Measurements from ENCODE around the gene C6orf15.

The C6orf15 gene

DNA sequence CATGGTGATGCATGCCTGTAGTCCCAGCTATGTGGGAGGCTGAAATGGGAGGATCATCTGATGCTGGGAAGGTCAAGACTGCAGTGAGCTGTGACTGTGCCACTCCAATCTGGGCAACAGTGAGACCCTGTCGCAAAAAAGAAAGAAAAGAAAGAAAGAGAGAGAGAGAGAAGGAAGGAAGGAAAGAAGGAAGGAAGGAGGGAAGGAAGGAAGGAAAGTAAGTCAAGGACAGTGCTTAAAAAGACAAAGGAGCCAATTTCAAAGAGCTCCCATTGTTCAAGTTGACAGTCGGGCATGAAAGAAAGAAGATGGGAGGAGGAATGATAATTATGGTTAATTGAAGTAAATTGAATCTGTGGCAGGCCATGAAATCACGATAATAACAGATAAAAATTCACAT, 16.2 kb downstream of the C6orf15 start:
- no peak for DNase-seq (ENCODE audit: extremely low read depth, insufficient read length)
- no peak for TF ChIP-seq CTCF (IDR thresholded peaks at IDR 0.05; ENCODE audit: insufficient read depth, low read length, poor library complexity, severe bottlenecking)
- H3K27me3 ChIP-seq (replicated peaks; ENCODE audit: control insufficient read depth, insufficient read depth, low read length), result no peaks in the 10 kb centered on the region; the same call in none of the 2 replicates
- H3K4me3 ChIP-seq (replicated peaks; ENCODE audit: low read depth, low read length), result no peak overlapping the region
- no peaks in the 10 kb centered on the region for H3K36me3 ChIP-seq (ENCODE audit: control insufficient read depth, insufficient read depth, low read length)

- DNase-seq (ENCODE audit: extremely low read depth, insufficient read length), result no peak
- no peak for TF ChIP-seq CTCF (IDR thresholded peaks at IDR 0.05; ENCODE audit: insufficient read depth, low read length, poor library complexity, severe bottlenecking)
- H3K4me3 ChIP-seq (replicated peaks; ENCODE audit: low read depth, low read length), result no peak overlapping the region
- no peaks in the 10 kb centered on the region for H3K36me3 ChIP-seq (ENCODE audit: control insufficient read depth, insufficient read depth, low read length)
- no peaks in the 10 kb centered on the region; the same call in none of the 2 replicates for H3K27me3 ChIP-seq (replicated peaks; ENCODE audit: control insufficient read depth, insufficient read depth, low read length)
These were observed 17.9 kb downstream of the C6orf15 start for GRCh38 chr6:31094389-31094881.

- no peak for DNase-seq (ENCODE audit: extremely low read depth, insufficient read length)
These were observed 19.4 kb downstream of the C6orf15 start for GRCh38 chr6:31092769-31093505.

DNA sequence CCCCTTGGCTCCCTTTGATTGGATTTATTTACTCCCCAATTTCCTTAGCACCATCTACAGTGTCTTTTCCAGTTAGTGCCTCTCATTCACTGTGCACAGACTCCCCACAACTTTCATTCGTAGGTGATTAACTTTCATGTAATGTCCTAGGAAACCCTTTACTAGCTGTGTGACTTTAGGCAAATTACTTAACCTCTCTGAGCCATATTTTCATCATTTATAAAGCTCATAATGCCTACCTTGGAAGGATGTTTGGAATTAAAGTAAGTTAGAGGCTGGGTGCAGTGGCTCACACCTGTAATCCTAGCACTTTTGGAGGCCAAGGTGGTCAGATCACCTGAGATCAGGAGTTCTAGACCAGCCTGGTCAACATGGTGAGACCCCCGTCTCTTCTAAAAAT, 20.1 kb downstream of the C6orf15 start:
- H3K36me3 ChIP-seq (ENCODE audit: control insufficient read depth, insufficient read depth, low read length), result no peaks in the 10 kb centered on the region
- H3K27me3 ChIP-seq (replicated peaks; ENCODE audit: control insufficient read depth, insufficient read depth, low read length), result no peaks in the 10 kb centered on the region; the same call in none of the 2 replicates
- DNase-seq (ENCODE audit: extremely low read depth, insufficient read length), result no peak
- H3K4me3 ChIP-seq (replicated peaks; ENCODE audit: low read depth, low read length), result no peak overlapping the region
- no peak for TF ChIP-seq CTCF (IDR thresholded peaks at IDR 0.05; ENCODE audit: insufficient read depth, low read length, poor library complexity, severe bottlenecking)

More at GRCh38 chr6:31092769-31093505, 19.4 kb downstream of the C6orf15 start:
- H3K4me3 ChIP-seq (replicated peaks; ENCODE audit: low read depth, low read length), result no peak overlapping the region
- no peak for TF ChIP-seq CTCF (IDR thresholded peaks at IDR 0.05; ENCODE audit: insufficient read depth, low read length, poor library complexity, severe bottlenecking)
- no peaks in the 10 kb centered on the region; the same call in none of the 2 replicates for H3K27me3 ChIP-seq (replicated peaks; ENCODE audit: control insufficient read depth, insufficient read depth, low read length)
- no peaks in the 10 kb centered on the region for H3K36me3 ChIP-seq (ENCODE audit: control insufficient read depth, insufficient read depth, low read length)

DNA sequence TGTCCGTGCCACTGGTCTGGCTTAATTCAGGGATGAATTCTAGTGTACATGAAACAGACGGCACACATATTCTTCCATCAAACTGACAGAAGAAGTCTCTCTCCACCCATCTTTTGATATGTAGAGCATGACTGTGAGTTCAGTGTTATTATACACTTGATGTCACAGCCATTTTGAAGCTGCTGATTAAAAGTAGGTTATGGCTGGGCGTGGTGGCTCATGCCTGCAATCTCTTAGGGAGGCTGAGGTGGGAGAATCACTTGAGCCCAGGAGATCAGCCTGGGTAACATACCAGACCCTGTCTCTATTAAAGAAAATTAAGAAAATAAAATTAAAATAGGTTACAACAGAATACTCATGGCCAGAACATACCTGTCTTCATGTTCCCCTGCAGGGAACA, 20.7 kb downstream of the C6orf15 start:
- no peak for TF ChIP-seq CTCF (IDR thresholded peaks at IDR 0.05; ENCODE audit: insufficient read depth, low read length, poor library complexity, severe bottlenecking)
- H3K36me3 ChIP-seq (ENCODE audit: control insufficient read depth, insufficient read depth, low read length), result no peaks in the 10 kb centered on the region
- no peak for DNase-seq (ENCODE audit: extremely low read depth, insufficient read length)
- no peaks in the 10 kb centered on the region; the same call in none of the 2 replicates for H3K27me3 ChIP-seq (replicated peaks; ENCODE audit: control insufficient read depth, insufficient read depth, low read length)
- H3K4me3 ChIP-seq (replicated peaks; ENCODE audit: low read depth, low read length), result no peak overlapping the region
